ENCODE results near the gene TRIM61.
"Not testable (repeated sequence)": the region's sequence is repeated elsewhere in the genome, so short reads cannot be mapped to it uniquely, and the experiment has no call there.

DNA sequence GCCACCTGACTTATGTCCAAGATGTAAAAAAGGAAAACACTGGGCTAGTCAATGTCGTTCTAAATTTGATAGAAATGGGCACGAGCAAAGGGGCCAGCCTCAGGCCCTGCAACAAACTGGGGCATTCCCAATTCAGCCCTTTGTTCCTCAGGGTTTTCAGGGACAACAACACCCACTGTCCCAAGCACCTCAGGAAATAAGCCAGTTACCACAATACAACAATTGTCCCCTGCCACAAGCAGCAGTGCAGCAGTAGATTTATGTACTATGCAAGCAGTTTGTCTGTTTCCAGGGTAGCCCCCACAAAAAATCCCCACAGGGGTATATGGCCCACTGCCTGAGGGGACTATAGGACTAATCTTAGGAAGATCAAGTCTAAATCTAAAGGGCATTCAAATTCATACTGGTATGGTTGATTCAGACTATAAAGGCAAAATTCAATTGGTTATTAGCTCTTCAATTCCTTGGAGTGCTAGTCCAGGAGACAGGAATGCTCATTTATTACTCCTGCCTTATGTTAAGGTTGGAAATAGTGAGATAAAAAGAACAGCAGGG is 21.1 kb upstream of the TRIM61 start:
- TF ChIP-seq, protein P1, sequence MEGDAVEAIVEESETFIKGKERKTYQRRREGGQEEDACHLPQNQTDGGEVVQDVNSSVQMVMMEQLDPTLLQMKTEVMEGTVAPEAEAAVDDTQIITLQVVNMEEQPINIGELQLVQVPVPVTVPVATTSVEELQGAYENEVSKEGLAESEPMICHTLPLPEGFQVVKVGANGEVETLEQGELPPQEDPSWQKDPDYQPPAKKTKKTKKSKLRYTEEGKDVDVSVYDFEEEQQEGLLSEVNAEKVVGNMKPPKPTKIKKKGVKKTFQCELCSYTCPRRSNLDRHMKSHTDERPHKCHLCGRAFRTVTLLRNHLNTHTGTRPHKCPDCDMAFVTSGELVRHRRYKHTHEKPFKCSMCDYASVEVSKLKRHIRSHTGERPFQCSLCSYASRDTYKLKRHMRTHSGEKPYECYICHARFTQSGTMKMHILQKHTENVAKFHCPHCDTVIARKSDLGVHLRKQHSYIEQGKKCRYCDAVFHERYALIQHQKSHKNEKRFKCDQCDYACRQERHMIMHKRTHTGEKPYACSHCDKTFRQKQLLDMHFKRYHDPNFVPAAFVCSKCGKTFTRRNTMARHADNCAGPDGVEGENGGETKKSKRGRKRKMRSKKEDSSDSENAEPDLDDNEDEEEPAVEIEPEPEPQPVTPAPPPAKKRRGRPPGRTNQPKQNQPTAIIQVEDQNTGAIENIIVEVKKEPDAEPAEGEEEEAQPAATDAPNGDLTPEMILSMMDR (IDR thresholded peaks at IDR 0.05) = not testable (repeated sequence)
- TF ChIP-seq EZH2, EZH2phosphoT487 (IDR thresholded peaks at IDR 0.05): not testable (repeated sequence)
